Loucy (cell line): ENCODE data around the gene MAGEA10.
"Not testable (repeated sequence)": the region's sequence is repeated elsewhere in the genome, so short reads cannot be mapped to it uniquely, and the experiment has no call there.

Experiments
- H2AFZ ChIP-seq: fragments of 200-600 bp; sonication (generic); 2 replicates; pipeline ENCODE4 v1.6.0; 2016; ENCODE audit warnings: antibody characterized with exemption, mild to moderate bottlenecking, low read length, moderate library complexity
- H3F3A ChIP-seq: fragments of 200-600 bp; 2 replicates; pipeline ENCODE4 v1.6.0; 2016; ENCODE audit warnings: antibody characterized with exemption, low read depth, mild to moderate bottlenecking
- H3K27me3 ChIP-seq: fragments of 200-600 bp; sonication (generic); 2 replicates; pipeline ENCODE4 v1.6.1; 2014; ENCODE audit warnings: low read length, mild to moderate bottlenecking; ENCODE audit not compliant: insufficient read depth, poor library complexity, severe bottlenecking
- H3K36me3 ChIP-seq: fragments of 200-600 bp; sonication (generic); 2 replicates; pipeline ENCODE4 v1.6.1; 2016; ENCODE audit warnings: low read length; ENCODE audit not compliant: insufficient read depth
- H3K4me1 ChIP-seq: fragments of 200-600 bp; sonication (generic); 2 replicates; pipeline ENCODE4 v1.5.1; 2014; ENCODE audit warnings: low read length, mild to moderate bottlenecking; ENCODE audit not compliant: insufficient read depth, poor library complexity, severe bottlenecking
- H3K4me2 ChIP-seq: fragments of 200-600 bp; sonication (generic); 2 replicates; pipeline ENCODE4 v1.6.0; 2014; ENCODE audit warnings: antibody characterized with exemption, low read length, low read depth, mild to moderate bottlenecking; ENCODE audit not compliant: poor library complexity, severe bottlenecking
- H3K4me3 ChIP-seq: fragments of 200-600 bp; sonication (generic); 2 replicates; pipeline ENCODE4 v1.5.1; 2014; ENCODE audit warnings: low read length, mild to moderate bottlenecking, mixed read lengths; ENCODE audit not compliant: poor library complexity, severe bottlenecking
- H3K79me2 ChIP-seq: fragments of 200-600 bp; sonication (generic); 2 replicates; pipeline ENCODE4 v1.6.1; 2014; ENCODE audit warnings: low read length; ENCODE audit not compliant: insufficient read depth
- H3K9ac ChIP-seq: fragments of 200-600 bp; sonication (generic); 2 replicates; pipeline ENCODE4 v1.6.0; 2014; ENCODE audit warnings: mild to moderate bottlenecking, low read depth, low read length, moderate library complexity; ENCODE audit not compliant: poor library complexity, severe bottlenecking
- H3K9me2 ChIP-seq: fragments of 200-600 bp; sonication (generic); replicated peaks from 2 replicates; pipeline ENCODE4 v1.6.1; 2016; ENCODE audit warnings: low read depth, low read length, mixed read lengths
- H3K9me3 ChIP-seq: fragments of 200-600 bp; sonication (generic); 2 replicates; pipeline ENCODE4 v1.6.1; 2014; ENCODE audit warnings: mild to moderate bottlenecking, antibody characterized with exemption, low read length, low read depth; ENCODE audit not compliant: insufficient read depth
- H4K20me1 ChIP-seq: fragments of 200-600 bp; sonication (generic); 2 replicates; pipeline ENCODE4 v1.6.0; 2014; ENCODE audit warnings: antibody characterized with exemption, low read length, mild to moderate bottlenecking; ENCODE audit not compliant: insufficient read depth, poor library complexity, severe bottlenecking
- CTCF ChIP-seq: fragments of 200-600 bp; sonication (generic); conservative IDR thresholded peaks from 2 replicates; pipeline ENCODE4 v1.5.1; 2014; ENCODE audit warnings: mild to moderate bottlenecking, antibody characterized with exemption, low read length
- EZH2phosphoT487 ChIP-seq: fragments of 200-600 bp; IDR thresholded peaks from 2 replicates; pipeline ENCODE4 v1.6.1; 2018; ENCODE audit warnings: antibody characterized with exemption, mild to moderate bottlenecking, moderate library complexity, borderline replicate concordance

Gene MAGEA10

GRCh38 chrX:152138388-152138784, at the start of gene MAGEA10:
TSS of gene MAGEA10 (minus strand) at chrX:152138577. CDS start at chrX:152135620, 2,957 bp downstream.
- Histone ChIP-seq H3K9ac (no peak within 1 kb of the TSS), H3K27me3 (no peaks in the 10 kb centered on the region), H3K4me1 (no peaks in the 10 kb centered on the region)

GRCh38 chrX:152177497-152178269, 39.3 kb upstream of the MAGEA10 start:
- Histone ChIP-seq H3K4me1 (no peaks in the 10 kb centered on the region), H3K27me3 (no peaks in the 10 kb centered on the region), H3F3A (no peaks in the 10 kb centered on the region), H2AFZ (no peak overlapping the region), H3K4me2 (no peak overlapping the region), H3K36me3 (no peaks in the 10 kb centered on the region), H4K20me1 (no peaks in the 10 kb centered on the region), H3K9me3 (no peaks in the 10 kb centered on the region), H3K79me2 (no peaks in the 10 kb centered on the region), H3K9me2 (no peaks in the 10 kb centered on the region), H3K4me3 (no peak overlapping the region), H3K9ac (no peak overlapping the region)
- no peak for TF ChIP-seq CTCF

More at GRCh38 chrX:152138388-152138784, at the start of gene MAGEA10:
- H3K4me2 ChIP-seq: no peak within 1 kb of the TSS
- no peaks in the 10 kb centered on the region for H3K9me2 ChIP-seq
- no peak for TF ChIP-seq EZH2phosphoT487
- TF ChIP-seq CTCF: no peak
- no peaks in the 10 kb centered on the region for H4K20me1 ChIP-seq
- H3K9me3 ChIP-seq: no peaks in the 10 kb centered on the region
- no peaks in the 10 kb centered on the region for H3F3A ChIP-seq
- H3K36me3 ChIP-seq: no peaks in the 10 kb centered on the region
- no peaks in the 10 kb centered on the region for H3K79me2 ChIP-seq
- no peak within 1 kb of the TSS for H2AFZ ChIP-seq
- no peak within 1 kb of the TSS for H3K4me3 ChIP-seq

GRCh38 chrX:152177052-152177451, 38.7 kb upstream of the MAGEA10 start:
- no peaks in the 10 kb centered on the region for H3K79me2 ChIP-seq
- no peaks in the 10 kb centered on the region for H3K9me3 ChIP-seq
- no peaks in the 10 kb centered on the region for H3K9me2 ChIP-seq
- no peak overlapping the region for H3K9ac ChIP-seq
- H3K27me3 ChIP-seq: no peaks in the 10 kb centered on the region
- no peak for TF ChIP-seq EZH2phosphoT487
- TF ChIP-seq CTCF: no peak
- no peaks in the 10 kb centered on the region for H3K36me3 ChIP-seq
- H2AFZ ChIP-seq: no peak overlapping the region
- no peaks in the 10 kb centered on the region for H3F3A ChIP-seq
- no peaks in the 10 kb centered on the region for H4K20me1 ChIP-seq
- no peaks in the 10 kb centered on the region for H3K4me1 ChIP-seq
- H3K4me3 ChIP-seq: no peak overlapping the region
- no peak overlapping the region for H3K4me2 ChIP-seq

GRCh38 chrX:152175892-152176291, 37.5 kb upstream of the MAGEA10 start:
- H3K4me2 ChIP-seq, H3K9ac ChIP-seq, H3K27me3 ChIP-seq: not testable (repeated sequence)

GRCh38 chrX:152173923-152174322, 35.5 kb upstream of the MAGEA10 start:
- H3F3A ChIP-seq, H3K9me3 ChIP-seq, H3K79me2 ChIP-seq, H3K27me3 ChIP-seq, H3K36me3 ChIP-seq, H3K4me1 ChIP-seq, H3K4me3 ChIP-seq, H3K9ac ChIP-seq, H2AFZ ChIP-seq, H3K4me2 ChIP-seq, H4K20me1 ChIP-seq, H3K9me2 ChIP-seq: not testable (repeated sequence)

More at GRCh38 chrX:152175892-152176291, 37.5 kb upstream of the MAGEA10 start:
- H3K36me3 ChIP-seq, H3K4me3 ChIP-seq, H3F3A ChIP-seq, H2AFZ ChIP-seq, H4K20me1 ChIP-seq, H3K79me2 ChIP-seq, H3K4me1 ChIP-seq, H3K9me3 ChIP-seq, H3K9me2 ChIP-seq: not testable (repeated sequence)
